OCI-LY7 (cell line): Measurements from ENCODE around the gene SLC49A4. TPM values are rescaled to one million over a fixed set of nuclear protein-coding genes. Genes with fewer than 3 reads are reported as not detected.
A peak's percentile ranks its signal among the peaks of the same experiment; 100 is the strongest.
"Not testable (repeated sequence)": the region's sequence is repeated elsewhere in the genome, so short reads cannot be mapped to it uniquely, and the experiment has no call there.

Source experiments
- Bru-seq: library from RNA; stranded (reverse); fragments of 400-500 nt; gene quantifications from one replicate; lab custom pipeline; 2021; lab: Mats Ljungman, UMichigan
- BruChase-seq, 2 experiments: library from RNA; stranded (reverse); fragments of 400-500 nt; gene quantifications; one replicate each; lab custom pipeline; 2021; lab: Mats Ljungman, UMichigan
- BruUV-seq: library from RNA; stranded (reverse); fragments of 400-500 nt; replicated peaks from 2 replicates; lab custom pipeline; 2021; lab: Mats Ljungman, UMichigan
- CTCF ChIA-PET: fragments of 300-600 bp; sonication (Branson Sonifier 250); formaldehyde crosslinking; loops from one replicate; lab custom pipeline; 2022; ENCODE audit warnings: antibody characterized with exemption; ENCODE audit not compliant: unreplicated experiment; lab: Charles Lee
- POLR2A ChIA-PET: fragments of 300-600 bp; sonication (Branson Sonifier 250); formaldehyde crosslinking; loops from one replicate; lab custom pipeline; 2022; ENCODE audit warnings: antibody characterized with exemption; lab: Charles Lee
- DNase-seq: peaks from one replicate; pipeline ENCODE4 v3.0.0-alpha.2; 2015; ENCODE audit warnings: low spot score
- H2AFZ ChIP-seq: fragments of 200-600 bp; sonication (generic), shearing (Covaris generic); 2 replicates; pipeline ENCODE4 v1.6.1; 2014; ENCODE audit warnings: mild to moderate bottlenecking, antibody characterized with exemption, low read length, moderate library complexity
- H3K27ac ChIP-seq: fragments of 200-600 bp; sonication (generic); 2 replicates; pipeline ENCODE4 v1.5.1; 2014; ENCODE audit warnings: mixed run types, low read depth, mild to moderate bottlenecking, moderate library complexity, low read length, inconsistent platforms; ENCODE audit not compliant: poor library complexity, severe bottlenecking
- H3K36me3 ChIP-seq: fragments of 200-600 bp; sonication (generic); 2 replicates; pipeline ENCODE4 v1.6.1; 2014; ENCODE audit warnings: mild to moderate bottlenecking, antibody characterized with exemption, low read length, moderate library complexity, mixed read lengths; ENCODE audit not compliant: insufficient read depth
- H3K4me1 ChIP-seq: fragments of 200-600 bp; sonication (generic); 2 replicates; pipeline ENCODE4 v1.5.1; 2014; ENCODE audit warnings: mild to moderate bottlenecking, low read length; ENCODE audit not compliant: insufficient read depth, poor library complexity, severe bottlenecking
- H3K4me2 ChIP-seq: fragments of 200-600 bp; sonication (generic); 2 replicates; pipeline ENCODE4 v1.6.1; 2014; ENCODE audit warnings: mild to moderate bottlenecking, low read length
- H3K4me3 ChIP-seq: fragments of 200-600 bp; sonication (generic); 2 replicates; pipeline ENCODE4 v1.5.1; 2014; ENCODE audit warnings: mild to moderate bottlenecking, low read depth, low read length; ENCODE audit not compliant: poor library complexity, severe bottlenecking
- H3K79me2 ChIP-seq: fragments of 200-600 bp; sonication (generic); 2 replicates; pipeline ENCODE4 v1.6.1; 2016; ENCODE audit warnings: low read depth, mild to moderate bottlenecking, low read length, moderate library complexity, mixed read lengths; ENCODE audit not compliant: insufficient read depth
- H3K9me2 ChIP-seq: fragments of 200-600 bp; sonication (generic); 2 replicates; pipeline ENCODE4 v1.6.1; 2016; ENCODE audit warnings: mild to moderate bottlenecking, low read length, mixed read lengths; ENCODE audit not compliant: insufficient read depth
- H3K9me3 ChIP-seq: fragments of 200-600 bp; sonication (generic); 2 replicates; pipeline ENCODE4 v1.6.1; 2014; ENCODE audit warnings: mild to moderate bottlenecking, mixed run types, low read length, mixed read lengths
- H4K20me1 ChIP-seq: fragments of 200-600 bp; sonication (generic); 2 replicates; pipeline ENCODE4 v1.6.1; 2014; ENCODE audit warnings: mild to moderate bottlenecking, antibody characterized with exemption, low read length, moderate library complexity, mixed read lengths; ENCODE audit not compliant: insufficient read depth
- EZH2phosphoT487 ChIP-seq: fragments of 200-600 bp; sonication (generic); IDR thresholded peaks from 2 replicates; pipeline ENCODE4 v1.6.1; 2018; ENCODE audit warnings: low read depth, borderline replicate concordance, mild to moderate bottlenecking, mixed run types, antibody characterized with exemption, low read length, moderate library complexity, mixed read lengths
- intact Hi-C: fragments of 100-400 bp; cut with micrococcal nuclease; formaldehyde crosslinking; loops from one replicate; pipeline ENCODE4 v1.10.0; 2022; ENCODE audit not compliant: unreplicated experiment
- long read RNA-seq: library from polyadenylated mRNA; stranded (forward); transcript quantifications from one replicate; pipeline ENCODE4 v2.0.0, GENCODE V29; 2022
- total RNA-seq, 2 experiments: library from RNA; depleted of rRNA in 1 of 2; stranded (reverse); fragments of >200 nt in 1 of 2; shearing (Covaris generic) in 1 of 2; gene quantifications; 2 replicates each; pipeline ENCODE4 v1.2.3, GENCODE V29; 2014 to 2022
- TF ChIP-seq, protein P1 (sequence below): fragments of 200-600 bp; sonication (generic); conservative IDR thresholded peaks from 2 replicates; pipeline ENCODE4 v1.5.1; 2014; ENCODE audit warnings: mild to moderate bottlenecking, antibody characterized with exemption, low read length, moderate library complexity, mixed read lengths

SLC49A4 gene, protein sequence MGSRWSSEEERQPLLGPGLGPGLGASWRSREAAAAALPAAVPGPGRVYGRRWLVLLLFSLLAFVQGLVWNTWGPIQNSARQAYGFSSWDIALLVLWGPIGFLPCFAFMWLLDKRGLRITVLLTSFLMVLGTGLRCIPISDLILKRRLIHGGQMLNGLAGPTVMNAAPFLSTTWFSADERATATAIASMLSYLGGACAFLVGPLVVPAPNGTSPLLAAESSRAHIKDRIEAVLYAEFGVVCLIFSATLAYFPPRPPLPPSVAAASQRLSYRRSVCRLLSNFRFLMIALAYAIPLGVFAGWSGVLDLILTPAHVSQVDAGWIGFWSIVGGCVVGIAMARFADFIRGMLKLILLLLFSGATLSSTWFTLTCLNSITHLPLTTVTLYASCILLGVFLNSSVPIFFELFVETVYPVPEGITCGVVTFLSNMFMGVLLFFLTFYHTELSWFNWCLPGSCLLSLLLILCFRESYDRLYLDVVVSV
- 1.8 and 2.8 TPM in 2 replicates for total RNA-seq (2014; rRNA removed; shearing (Covaris generic))
- total RNA-seq (2022), result 3.3 and 3.4 TPM in 2 replicates
- percentile 60 among the genes with signal in this experiment for Bru-seq, nascent RNA
- percentile 53 among the genes with signal in this experiment for BruChase-seq, experiment 1, labeled RNA remaining after a 6-hour chase
- BruChase-seq, experiment 2, labeled RNA remaining after a 2-hour chase, result percentile 51 among the genes with signal in this experiment
- long read RNA-seq, transcript DIRC2-201 (9 exons, 3,596 nt), result major isoform, 8 of 9 reads
- long read RNA-seq, partial matches to known transcripts, result 0 of 9 reads
- long read RNA-seq, other reads (novel, unspliced or antisense), result 1 of 9 reads

DNA sequence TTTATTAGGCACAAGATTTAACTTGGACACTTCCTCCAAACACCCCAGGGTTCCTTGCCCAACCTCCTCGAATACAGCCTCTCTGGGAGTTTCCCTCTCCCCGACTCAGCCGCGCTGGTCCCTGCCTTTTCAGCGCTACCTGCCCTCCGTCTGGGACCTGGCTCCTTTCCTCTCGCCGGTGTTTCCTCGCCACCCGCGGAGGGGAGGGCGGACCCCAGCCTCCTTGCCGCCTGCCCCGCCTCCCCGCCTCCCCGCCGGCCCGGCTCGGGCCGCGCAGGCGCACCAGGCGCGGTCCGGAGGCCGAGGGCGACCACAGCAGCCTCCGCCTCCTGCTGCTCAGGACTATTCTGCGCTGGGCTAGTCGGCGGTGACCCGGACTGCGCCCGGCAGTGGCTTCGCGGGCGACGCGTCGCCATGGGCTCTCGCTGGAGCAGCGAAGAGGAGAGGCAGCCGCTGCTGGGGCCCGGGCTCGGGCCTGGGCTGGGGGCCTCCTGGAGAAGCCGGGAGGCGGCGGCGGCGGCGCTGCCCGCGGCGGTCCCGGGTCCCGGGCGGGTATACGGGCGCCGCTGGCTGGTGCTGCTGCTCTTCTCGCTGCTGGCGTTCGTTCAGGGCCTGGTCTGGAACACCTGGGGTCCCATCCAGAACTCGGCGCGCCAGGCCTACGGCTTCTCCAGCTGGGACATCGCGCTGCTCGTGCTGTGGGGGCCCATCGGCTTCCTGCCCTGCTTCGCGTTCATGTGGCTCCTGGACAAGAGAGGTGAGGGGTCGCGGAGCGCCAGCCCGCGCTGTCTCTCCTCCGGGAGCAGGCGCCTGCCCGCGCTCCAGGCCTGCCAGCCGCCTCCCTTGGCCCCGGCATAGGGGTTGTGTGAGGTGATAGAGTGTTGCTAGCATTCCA, at the start of gene SLC49A4:
Gene SLC49A4 (plus strand): TSS at position 291 of the 895 bp plus-strand sequence. CDS start 124 bp downstream, at position 415.
- Histone ChIP-seq H3K9me2 (no peaks in the 10 kb centered on the region), H3K4me1 (peaks cover 30% of the 10 kb centered on the region), H3K36me3 (0 out of 2 replicates have a peak, but pooled peaks cover 4% of the 10 kb centered on the region), H3K4me3 (peak within 1 kb of the TSS; percentile 85), H3K79me2 (peaks cover 6% of the 10 kb centered on the region; the same call in 1 of the 2 replicates), H3K4me2 (peak within 1 kb of the TSS; percentile 90), H3K9me3 (no peaks in the 10 kb centered on the region), H4K20me1 (no peaks in the 10 kb centered on the region), H2AFZ (peak within 1 kb of the TSS; percentile 95), H3K27ac (peak within 1 kb of the TSS; percentile 66)
- ChIA-PET POLR2A (interaction anchor here (0.5 kb wide), 1 partner anchor 115 kb away, joined by 3 read pairs; no protein-coding TSS in a partner anchor), CTCF (interaction anchor here (0.6 kb wide), 1 partner anchor 242 kb away, joined by 3 read pairs; no protein-coding TSS in a partner anchor)
- TF ChIP-seq, protein P1, sequence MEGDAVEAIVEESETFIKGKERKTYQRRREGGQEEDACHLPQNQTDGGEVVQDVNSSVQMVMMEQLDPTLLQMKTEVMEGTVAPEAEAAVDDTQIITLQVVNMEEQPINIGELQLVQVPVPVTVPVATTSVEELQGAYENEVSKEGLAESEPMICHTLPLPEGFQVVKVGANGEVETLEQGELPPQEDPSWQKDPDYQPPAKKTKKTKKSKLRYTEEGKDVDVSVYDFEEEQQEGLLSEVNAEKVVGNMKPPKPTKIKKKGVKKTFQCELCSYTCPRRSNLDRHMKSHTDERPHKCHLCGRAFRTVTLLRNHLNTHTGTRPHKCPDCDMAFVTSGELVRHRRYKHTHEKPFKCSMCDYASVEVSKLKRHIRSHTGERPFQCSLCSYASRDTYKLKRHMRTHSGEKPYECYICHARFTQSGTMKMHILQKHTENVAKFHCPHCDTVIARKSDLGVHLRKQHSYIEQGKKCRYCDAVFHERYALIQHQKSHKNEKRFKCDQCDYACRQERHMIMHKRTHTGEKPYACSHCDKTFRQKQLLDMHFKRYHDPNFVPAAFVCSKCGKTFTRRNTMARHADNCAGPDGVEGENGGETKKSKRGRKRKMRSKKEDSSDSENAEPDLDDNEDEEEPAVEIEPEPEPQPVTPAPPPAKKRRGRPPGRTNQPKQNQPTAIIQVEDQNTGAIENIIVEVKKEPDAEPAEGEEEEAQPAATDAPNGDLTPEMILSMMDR, result no peak
- no peak for TF ChIP-seq EZH2phosphoT487
- intact Hi-C loops, result loop anchor here (5.0 to 10.0 kb wide), 2 partner anchors 233 to 380 kb away; partner anchors contain the start of genes DTX3L, PARP9 and WDR5B
- peak; percentile 82 for DNase-seq
- no TSS peak for BruUV-seq

DNA sequence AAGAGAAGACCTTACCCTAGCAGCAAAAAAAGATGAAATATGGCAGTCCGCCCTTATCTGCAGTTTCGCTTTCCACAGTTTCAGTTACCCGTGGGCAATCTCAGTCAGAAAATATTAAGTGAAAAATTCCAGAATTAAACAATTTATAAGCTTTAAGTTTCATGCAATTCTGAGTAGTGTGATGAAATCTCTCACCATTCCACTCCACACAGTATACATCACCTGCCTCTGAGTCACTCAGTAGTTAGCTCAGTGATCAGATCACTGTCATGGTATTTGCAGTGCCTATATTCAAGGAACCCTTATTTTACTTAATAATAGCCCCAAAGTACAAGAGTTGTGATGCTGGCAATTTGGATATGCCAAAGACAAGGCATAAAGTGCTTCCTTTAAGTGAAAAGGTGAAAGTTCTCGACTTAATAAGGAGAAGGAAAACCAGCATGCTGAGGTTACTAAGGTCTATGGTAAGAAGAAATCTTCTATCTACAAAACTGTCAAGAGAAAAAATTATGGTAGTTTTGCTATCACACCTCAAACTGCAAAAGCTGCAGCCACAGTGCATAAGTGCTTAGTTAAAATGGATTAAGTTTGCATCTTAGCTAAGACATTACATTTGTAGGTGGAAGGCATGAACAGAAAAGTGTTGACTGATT, 49.4 kb upstream of the SLC49A4 start:
- no peaks in the 10 kb centered on the region; the same call in 1 of the 2 replicates for H3K9me3 ChIP-seq
- no TSS peak for BruUV-seq
- no peaks in the 10 kb centered on the region for H4K20me1 ChIP-seq
- intact Hi-C loops, result no loop called here
- DNase-seq, result no peak
- H3K4me1 ChIP-seq, result no peaks in the 10 kb centered on the region
- H2AFZ ChIP-seq, result no peak overlapping the region
- H3K79me2 ChIP-seq, result no peaks in the 10 kb centered on the region
- no peak overlapping the region for H3K4me2 ChIP-seq
- CTCF ChIA-PET, result no interaction called here
- TF ChIP-seq EZH2phosphoT487, result no peak
- TF ChIP-seq, protein P1, result no peak
- no peak overlapping the region for H3K4me3 ChIP-seq
- H3K9me2 ChIP-seq, result no peaks in the 10 kb centered on the region
- H3K36me3 ChIP-seq, result peaks cover 34% of the 10 kb centered on the region
- POLR2A ChIA-PET, result interaction anchor here (0.6 to 0.7 kb wide), 4 partner anchors 13 to 350 kb away, joined by 3 to 5 read pairs (median 4); no protein-coding TSS in a partner anchor
- no peak overlapping the region for H3K27ac ChIP-seq

DNA sequence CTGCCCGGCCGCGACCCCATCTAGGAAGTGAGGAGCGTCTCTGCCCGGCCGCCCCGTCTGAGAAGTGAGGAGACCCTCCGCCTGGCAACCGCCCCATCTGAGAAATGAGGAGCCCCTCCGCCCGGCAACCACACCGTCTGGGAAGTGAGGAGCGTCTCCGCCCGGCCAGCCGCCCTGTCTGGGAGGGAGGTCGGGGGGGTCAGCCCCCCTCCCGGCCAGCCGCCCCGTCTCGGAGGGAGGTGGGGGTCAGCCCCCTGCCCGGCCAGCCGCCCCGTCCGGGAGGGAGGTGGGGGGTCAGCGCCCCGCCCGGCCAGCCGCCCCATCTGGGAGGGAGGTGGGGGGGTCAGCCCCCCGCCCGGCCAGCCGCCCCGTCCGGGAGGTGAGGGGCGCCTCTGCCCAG, 47.6 kb upstream of the SLC49A4 start:
- H3K4me1 ChIP-seq, intact Hi-C loops, H4K20me1 ChIP-seq, H3K9me2 ChIP-seq, H3K27ac ChIP-seq, BruUV-seq, POLR2A ChIA-PET, CTCF ChIA-PET, H3K4me3 ChIP-seq, H2AFZ ChIP-seq, H3K4me2 ChIP-seq, H3K79me2 ChIP-seq, DNase-seq, H3K9me3 ChIP-seq: not testable (repeated sequence)
- H3K36me3 ChIP-seq, result peaks cover 22% of the 10 kb centered on the region
